ENCODE measurements around the gene ACTR5.

- no peak for TF ChIP-seq RAD21 (CRISPR knock-in tag; IDR thresholded peaks at IDR 0.05)
- no peak for TF ChIP-seq PTBP1 (IDR thresholded peaks at IDR 0.05; ENCODE audit: low read depth, low read length, poor library complexity, severe bottlenecking)
- TF ChIP-seq, protein P1, sequence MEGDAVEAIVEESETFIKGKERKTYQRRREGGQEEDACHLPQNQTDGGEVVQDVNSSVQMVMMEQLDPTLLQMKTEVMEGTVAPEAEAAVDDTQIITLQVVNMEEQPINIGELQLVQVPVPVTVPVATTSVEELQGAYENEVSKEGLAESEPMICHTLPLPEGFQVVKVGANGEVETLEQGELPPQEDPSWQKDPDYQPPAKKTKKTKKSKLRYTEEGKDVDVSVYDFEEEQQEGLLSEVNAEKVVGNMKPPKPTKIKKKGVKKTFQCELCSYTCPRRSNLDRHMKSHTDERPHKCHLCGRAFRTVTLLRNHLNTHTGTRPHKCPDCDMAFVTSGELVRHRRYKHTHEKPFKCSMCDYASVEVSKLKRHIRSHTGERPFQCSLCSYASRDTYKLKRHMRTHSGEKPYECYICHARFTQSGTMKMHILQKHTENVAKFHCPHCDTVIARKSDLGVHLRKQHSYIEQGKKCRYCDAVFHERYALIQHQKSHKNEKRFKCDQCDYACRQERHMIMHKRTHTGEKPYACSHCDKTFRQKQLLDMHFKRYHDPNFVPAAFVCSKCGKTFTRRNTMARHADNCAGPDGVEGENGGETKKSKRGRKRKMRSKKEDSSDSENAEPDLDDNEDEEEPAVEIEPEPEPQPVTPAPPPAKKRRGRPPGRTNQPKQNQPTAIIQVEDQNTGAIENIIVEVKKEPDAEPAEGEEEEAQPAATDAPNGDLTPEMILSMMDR (CRISPR knock-in tag; IDR thresholded peaks at IDR 0.05), result no peak
- no peak for TF ChIP-seq MXI1 (IDR thresholded peaks at IDR 0.05; ENCODE audit: borderline replicate concordance, low read depth, low read length)
- no peak for TF ChIP-seq MTA1 (CRISPR knock-in tag; IDR thresholded peaks at IDR 0.05; ENCODE audit: borderline replicate concordance)
- TF ChIP-seq, protein P2, sequence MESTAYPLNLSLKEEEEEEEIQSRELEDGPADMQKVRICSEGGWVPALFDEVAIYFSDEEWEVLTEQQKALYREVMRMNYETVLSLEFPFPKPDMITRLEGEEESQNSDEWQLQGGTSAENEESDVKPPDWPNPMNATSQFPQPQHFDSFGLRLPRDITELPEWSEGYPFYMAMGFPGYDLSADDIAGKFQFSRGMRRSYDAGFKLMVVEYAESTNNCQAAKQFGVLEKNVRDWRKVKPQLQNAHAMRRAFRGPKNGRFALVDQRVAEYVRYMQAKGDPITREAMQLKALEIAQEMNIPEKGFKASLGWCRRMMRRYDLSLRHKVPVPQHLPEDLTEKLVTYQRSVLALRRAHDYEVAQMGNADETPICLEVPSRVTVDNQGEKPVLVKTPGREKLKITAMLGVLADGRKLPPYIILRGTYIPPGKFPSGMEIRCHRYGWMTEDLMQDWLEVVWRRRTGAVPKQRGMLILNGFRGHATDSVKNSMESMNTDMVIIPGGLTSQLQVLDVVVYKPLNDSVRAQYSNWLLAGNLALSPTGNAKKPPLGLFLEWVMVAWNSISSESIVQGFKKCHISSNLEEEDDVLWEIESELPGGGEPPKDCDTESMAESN (CRISPR knock-in tag; conservative IDR thresholded peaks at IDR 0.05), result no peak
These were observed 19.2 kb upstream of the ACTR5 start for GRCh38 chr20:38728911-38729642.
